Fibroblast of gingiva (primary cell): ENCODE data around the gene XXYLT1.

Experiments used
- DNase-seq: peaks from one replicate; pipeline ENCODE4 v3.0.0-alpha.2; 2011; ENCODE audit warnings: low read depth

Gene XXYLT1

DNA sequence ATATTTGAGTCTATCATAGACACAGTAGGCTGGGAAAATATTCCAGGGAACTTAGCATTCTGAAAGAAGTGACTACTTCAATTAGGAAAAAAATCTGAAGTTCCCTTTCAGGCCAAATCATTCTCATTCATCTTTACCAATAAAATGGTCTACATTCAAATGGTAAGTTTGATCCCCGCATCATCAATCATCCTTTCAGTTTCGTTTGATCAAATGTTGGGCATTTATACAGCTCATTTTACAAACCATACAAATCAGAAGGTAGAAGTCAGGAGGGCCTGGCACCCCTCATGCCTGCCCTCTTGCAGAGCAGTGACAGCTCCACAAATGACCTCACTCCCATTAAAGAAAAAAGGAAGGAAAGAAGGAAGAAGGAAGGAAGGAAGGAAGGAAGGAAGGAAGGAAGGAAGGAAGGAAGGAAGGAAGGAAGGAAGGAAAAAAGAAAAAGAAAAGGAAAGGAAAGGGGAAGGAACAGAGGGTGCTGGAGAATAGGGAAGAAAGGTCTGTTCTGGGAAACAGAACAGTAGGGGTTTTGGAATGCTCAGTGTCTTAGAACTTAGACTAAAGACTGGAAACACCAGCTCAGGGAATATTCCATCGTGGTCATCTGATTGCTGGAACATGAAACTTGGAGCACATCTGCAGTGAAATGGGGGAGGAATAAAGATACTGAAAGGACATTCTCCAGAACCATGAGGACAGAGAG is 86.1 kb downstream of the XXYLT1 start:
- DNase-seq = no peak

DNA sequence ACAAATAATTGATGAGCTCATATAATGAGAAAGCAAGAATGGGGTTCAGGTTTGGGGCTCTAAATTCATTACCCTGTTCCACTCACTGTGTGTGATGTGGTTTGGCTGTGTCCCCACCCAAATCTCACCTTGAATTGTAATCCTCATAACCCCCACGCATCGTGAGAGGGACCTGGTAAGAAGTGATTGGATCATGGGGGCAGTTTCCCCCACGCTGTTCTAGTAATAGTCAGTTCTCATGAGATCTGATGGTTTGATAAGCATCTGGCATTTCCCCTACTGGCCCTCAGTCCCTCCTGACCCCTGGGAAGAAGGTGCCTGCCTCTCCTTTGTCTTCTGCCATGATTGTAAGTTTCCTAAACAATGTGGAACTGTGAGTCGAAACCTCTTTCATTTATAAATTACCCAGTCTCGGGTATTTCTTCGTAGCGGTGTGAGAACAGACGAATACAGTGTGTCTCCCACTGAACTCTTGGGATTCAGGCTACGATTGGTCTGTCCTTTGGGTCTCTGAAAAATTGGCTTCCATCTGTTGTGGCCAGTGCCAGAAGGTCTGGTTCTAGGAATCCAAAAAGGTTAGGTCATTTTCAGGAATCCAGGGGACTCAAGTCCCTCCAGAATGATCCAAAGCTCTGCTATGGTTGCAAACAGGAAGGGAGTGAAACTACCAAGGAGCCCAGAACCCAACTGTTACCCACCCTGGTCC is 87.7 kb downstream of the XXYLT1 start:
- DNase-seq = no peak

- DNase-seq = peak; percentile 41
Observed at GRCh38 chr3:195182470-195182795, 88.5 kb downstream of the XXYLT1 start.

GRCh38 chr3:195181741-195182469 is 89.1 kb downstream of the XXYLT1 start:
- no peak for DNase-seq

GRCh38 chr3:195181113-195181498 is 89.9 kb downstream of the XXYLT1 start:
- no peak for DNase-seq

GRCh38 chr3:195180490-195181112 is 90.4 kb downstream of the XXYLT1 start:
- no peak for DNase-seq

GRCh38 chr3:195179776-195180489 is 91.0 kb downstream of the XXYLT1 start:
- DNase-seq = no peak

- no peak for DNase-seq
Observed at GRCh38 chr3:195178124-195178910, 92.6 kb downstream of the XXYLT1 start.

GRCh38 chr3:195177422-195178123 is 93.4 kb downstream of the XXYLT1 start:
- no peak for DNase-seq

GRCh38 chr3:195176776-195177175 is 94.2 kb downstream of the XXYLT1 start:
- DNase-seq = no peak

DNA sequence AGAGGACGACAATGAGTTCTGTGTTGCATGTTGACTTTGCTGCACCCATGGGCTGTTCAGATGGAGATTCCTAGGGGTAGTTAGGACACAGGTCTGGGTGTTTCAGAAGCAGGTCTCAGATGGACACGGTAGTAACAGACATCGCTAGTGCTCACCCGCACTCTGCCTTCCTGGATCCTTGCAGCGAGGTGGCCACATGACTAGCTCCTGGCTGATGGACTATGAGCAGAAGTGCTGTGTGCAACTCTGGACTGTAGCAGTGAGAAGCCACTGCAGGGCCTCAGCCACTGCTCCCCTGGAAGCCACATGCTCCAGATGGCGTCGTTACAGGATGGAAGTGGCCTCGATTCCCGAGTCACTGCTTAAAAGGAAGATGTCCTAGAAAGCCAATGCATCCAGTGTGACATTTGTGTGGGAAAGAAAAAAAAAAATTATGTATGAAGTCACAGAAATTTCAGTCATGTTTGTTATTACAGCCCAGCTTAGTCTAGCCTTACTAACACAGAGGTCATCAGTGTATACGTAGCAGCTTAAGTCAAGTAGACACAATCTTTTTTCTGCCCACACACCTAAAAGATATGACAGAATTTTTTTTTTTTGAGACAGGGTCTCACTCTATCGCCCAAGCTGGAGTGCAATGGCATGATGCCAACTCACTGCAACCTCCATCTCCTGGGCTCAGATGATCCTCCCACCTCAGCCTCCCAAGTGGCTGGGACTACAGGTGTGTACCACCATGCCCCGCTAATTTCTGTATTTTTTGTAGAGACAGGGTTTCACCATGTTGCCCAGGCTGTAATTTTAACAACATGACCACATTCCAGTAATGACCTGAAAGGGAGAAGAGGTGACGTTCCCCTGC is 95.3 kb downstream of the XXYLT1 start:
- no peak for DNase-seq

DNA sequence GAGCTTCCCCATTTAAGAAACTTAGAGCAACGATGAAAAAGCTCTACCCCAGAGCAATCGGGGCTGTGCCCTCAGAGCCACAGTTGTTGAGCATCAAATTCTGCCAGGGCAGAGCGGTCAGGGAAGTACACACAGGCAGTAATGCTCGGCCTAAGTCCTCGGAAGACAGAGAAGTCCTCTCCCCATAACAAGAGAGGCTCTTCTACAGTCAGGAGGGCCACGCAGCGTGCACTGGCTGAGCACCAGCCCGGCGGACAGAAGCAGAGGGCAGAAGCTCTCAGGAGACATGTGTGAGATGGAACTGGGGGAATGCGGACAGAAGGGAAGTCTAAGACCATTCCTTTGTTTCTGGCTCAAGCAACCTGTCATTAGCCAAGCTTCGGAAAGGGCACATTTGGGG is 95.9 kb downstream of the XXYLT1 start:
- DNase-seq = no peak

GRCh38 chr3:195173657-195174056 is 97.3 kb downstream of the XXYLT1 start:
- no peak for DNase-seq

GRCh38 chr3:195172896-195173295 is 98.1 kb downstream of the XXYLT1 start:
- no peak for DNase-seq

DNA sequence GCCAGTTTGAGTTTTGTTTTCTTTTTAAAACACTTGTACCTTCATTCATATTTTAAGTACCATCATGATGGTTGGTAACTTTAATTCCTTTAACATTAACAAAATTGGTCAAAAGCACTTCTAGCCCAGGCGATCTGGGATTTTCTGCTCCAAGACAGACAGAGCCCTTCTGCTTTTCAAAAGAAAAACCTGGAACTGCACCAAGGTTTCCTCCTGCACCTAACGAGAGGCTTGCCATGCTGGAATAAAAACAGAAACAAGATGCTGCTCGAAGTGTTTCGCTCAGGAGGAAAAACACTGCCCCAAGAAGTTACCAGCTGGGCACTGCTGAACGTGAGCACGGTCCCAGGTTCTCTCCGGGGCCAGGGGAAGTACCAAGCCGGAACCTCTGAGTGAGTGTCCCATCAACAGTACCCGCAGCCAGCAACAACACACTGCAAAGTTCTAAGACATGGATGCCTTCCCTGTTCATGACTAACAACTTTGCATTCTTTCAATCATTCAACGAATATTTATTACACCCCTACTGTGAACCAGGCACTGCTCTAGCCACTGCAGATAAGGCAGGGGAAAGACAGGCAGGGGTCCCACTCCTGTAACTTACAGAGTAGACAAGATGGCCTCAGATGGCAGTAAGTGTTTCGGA is 98.8 kb downstream of the XXYLT1 start:
- DNase-seq = no peak

- DNase-seq = no peak
Observed at GRCh38 chr3:195171093-195171873, 99.7 kb downstream of the XXYLT1 start.

DNA sequence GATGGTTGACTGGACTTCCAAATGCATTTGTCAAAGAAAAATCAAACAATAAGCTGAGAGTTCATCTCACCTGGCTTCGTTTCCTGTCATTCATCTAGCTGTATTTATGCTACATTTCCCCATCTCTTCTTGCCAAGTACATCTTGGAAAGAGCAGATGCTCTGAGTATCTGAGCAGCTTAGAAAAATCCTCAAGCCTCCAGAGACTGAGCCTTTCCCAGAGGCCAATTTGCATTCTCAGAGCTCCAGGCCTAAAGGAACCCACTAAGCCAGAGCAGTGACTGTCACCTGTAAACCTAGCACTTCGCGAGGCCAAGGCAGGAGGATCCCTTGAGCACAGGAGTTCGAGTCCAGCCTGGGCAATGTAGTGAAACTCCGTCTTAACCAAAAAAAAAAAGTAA is 100.5 kb downstream of the XXYLT1 start:
- no peak for DNase-seq

DNA sequence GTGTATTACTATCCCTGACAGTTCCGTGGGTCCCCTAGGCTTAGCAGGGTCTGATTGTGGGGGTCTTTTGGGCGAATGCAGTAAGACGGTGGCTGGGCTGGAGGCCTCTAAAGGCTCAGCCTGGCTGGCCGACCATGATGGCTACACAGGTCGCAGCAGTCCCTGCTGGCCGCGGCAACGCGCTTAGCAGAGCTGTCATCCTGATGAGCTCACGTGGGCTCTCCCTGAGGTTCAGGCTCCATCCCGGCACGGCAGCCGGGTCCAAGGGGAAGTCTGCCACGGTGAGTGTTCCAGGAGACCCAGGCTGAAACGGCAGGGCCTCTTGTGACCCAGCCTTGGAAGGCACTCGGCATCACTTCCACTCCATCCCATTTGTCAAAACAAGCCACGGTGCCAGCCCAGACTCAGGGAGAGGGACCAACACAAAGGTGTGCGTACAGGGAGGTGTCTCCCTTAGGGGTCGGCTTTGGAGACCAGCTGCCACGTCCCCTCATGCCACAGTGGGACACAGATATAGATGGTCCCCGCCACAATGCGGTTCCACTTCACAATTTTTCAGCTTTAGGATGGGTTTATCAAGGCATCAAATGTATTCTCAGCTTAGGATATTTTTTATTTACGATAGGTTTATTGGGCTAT is 101.8 kb downstream of the XXYLT1 start:
- no peak for DNase-seq
